Cardiac muscle cell (in vitro differentiated cells and primary cell): ENCODE results near the gene MCRIP2. TPM values are rescaled to one million over a fixed set of nuclear protein-coding genes. Genes with fewer than 3 reads are reported as not detected.
A peak's percentile ranks its signal among the peaks of the same experiment; 100 is the strongest.

Source experiments
- DNase-seq, 2 donors: peaks; one replicate each; pipeline versions ENCODE4 v3.0.0 to v3.0.0-alpha.2; 2010 to 2017; ENCODE audit warnings: low read depth in 1 of 2, low spot score in 1 of 2
- H3K27ac ChIP-seq: fragments of 200-600 bp; sonication (generic); 2 replicates; pipeline ENCODE4 v1.5.1; 2016
- H3K27me3 ChIP-seq: fragments of 200-600 bp; sonication (generic); 2 replicates; pipeline ENCODE4 v1.6.0; 2016; ENCODE audit warnings: control low read depth
- H3K36me3 ChIP-seq: fragments of 200-600 bp; sonication (generic); 2 replicates; pipeline ENCODE4 v1.5.1; 2016; ENCODE audit warnings: control low read depth
- H3K4me1 ChIP-seq: fragments of 200-600 bp; sonication (generic); 2 replicates; pipeline ENCODE4 v1.8.1; 2017; ENCODE audit warnings: low read depth, mild to moderate bottlenecking, mixed run types
- H3K4me3 ChIP-seq: fragments of 200-600 bp; sonication (generic); 2 replicates; pipeline ENCODE4 v1.5.1; 2016; ENCODE audit warnings: mild to moderate bottlenecking
- H3K9me3 ChIP-seq: fragments of 200-600 bp; sonication (generic); 2 replicates; pipeline ENCODE4 v1.5.1; 2017; ENCODE audit warnings: low read depth, mild to moderate bottlenecking, control low read depth
- polyA plus RNA-seq: library from polyadenylated mRNA; unstranded; fragments of >200 nt; fragmentation: Nextera tagmentation; extraction: Ambion mirVana; gene quantifications from 2 replicates; pipeline ENCODE4 v1.2.1, GENCODE V29; 2016
- total RNA-seq: library from RNA; depleted of rRNA; stranded (reverse); fragments of >200 nt; gene quantifications from 2 replicates; pipeline ENCODE4 v1.2.3, GENCODE V29; 2016
- TF ChIP-seq, protein P1 (sequence below): IDR thresholded peaks from 2 replicates; pipeline ENCODE4 v1.5.1; 2012; ENCODE audit warnings: low read depth, mild to moderate bottlenecking, low read length

MCRIP2 gene
- total and polyA plus RNA-seq, 2 experiments from 2014 or later = 131 to 144 TPM

- DNase-seq = no peak
- H3K9me3 ChIP-seq = no peaks in the 10 kb centered on the region
- peaks cover 9% of the 10 kb centered on the region for H3K36me3 ChIP-seq
- no peak overlapping the region for H3K27ac ChIP-seq
- H3K4me3 ChIP-seq = no peak overlapping the region
- peaks cover 28% of the 10 kb centered on the region for H3K4me1 ChIP-seq
- TF ChIP-seq, protein P1, sequence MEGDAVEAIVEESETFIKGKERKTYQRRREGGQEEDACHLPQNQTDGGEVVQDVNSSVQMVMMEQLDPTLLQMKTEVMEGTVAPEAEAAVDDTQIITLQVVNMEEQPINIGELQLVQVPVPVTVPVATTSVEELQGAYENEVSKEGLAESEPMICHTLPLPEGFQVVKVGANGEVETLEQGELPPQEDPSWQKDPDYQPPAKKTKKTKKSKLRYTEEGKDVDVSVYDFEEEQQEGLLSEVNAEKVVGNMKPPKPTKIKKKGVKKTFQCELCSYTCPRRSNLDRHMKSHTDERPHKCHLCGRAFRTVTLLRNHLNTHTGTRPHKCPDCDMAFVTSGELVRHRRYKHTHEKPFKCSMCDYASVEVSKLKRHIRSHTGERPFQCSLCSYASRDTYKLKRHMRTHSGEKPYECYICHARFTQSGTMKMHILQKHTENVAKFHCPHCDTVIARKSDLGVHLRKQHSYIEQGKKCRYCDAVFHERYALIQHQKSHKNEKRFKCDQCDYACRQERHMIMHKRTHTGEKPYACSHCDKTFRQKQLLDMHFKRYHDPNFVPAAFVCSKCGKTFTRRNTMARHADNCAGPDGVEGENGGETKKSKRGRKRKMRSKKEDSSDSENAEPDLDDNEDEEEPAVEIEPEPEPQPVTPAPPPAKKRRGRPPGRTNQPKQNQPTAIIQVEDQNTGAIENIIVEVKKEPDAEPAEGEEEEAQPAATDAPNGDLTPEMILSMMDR = no peak
- no peaks in the 10 kb centered on the region for H3K27me3 ChIP-seq
Measured at GRCh38 chr16:632486-633335, 8.9 kb upstream of the MCRIP2 start.

DNA sequence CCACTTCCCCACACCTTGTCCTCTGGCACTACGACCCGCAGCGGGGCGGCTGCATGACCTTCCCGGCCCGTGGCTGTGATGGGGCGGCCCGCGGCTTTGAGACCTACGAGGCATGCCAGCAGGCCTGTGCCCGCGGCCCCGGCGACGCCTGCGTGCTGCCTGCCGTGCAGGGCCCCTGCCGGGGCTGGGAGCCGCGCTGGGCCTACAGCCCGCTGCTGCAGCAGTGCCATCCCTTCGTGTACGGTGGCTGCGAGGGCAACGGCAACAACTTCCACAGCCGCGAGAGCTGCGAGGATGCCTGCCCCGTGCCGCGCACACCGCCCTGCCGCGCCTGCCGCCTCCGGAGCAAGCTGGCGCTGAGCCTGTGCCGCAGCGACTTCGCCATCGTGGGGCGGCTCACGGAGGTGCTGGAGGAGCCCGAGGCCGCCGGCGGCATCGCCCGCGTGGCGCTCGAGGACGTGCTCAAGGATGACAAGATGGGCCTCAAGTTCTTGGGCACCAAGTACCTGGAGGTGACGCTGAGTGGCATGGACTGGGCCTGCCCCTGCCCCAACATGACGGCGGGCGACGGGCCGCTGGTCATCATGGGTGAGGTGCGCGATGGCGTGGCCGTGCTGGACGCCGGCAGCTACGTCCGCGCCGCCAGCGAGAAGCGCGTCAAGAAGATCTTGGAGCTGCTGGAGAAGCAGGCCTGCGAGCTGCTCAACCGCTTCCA lies 8.1 kb upstream of the MCRIP2 start:
- Histone ChIP-seq H3K27me3 (no peaks in the 10 kb centered on the region), H3K27ac (no peak overlapping the region), H3K36me3 (peaks cover 9% of the 10 kb centered on the region), H3K4me1 (peaks cover 36% of the 10 kb centered on the region), H3K9me3 (no peaks in the 10 kb centered on the region), H3K4me3 (no peak overlapping the region)
- no peak for DNase-seq
- TF ChIP-seq, protein P1 = no peak

DNA sequence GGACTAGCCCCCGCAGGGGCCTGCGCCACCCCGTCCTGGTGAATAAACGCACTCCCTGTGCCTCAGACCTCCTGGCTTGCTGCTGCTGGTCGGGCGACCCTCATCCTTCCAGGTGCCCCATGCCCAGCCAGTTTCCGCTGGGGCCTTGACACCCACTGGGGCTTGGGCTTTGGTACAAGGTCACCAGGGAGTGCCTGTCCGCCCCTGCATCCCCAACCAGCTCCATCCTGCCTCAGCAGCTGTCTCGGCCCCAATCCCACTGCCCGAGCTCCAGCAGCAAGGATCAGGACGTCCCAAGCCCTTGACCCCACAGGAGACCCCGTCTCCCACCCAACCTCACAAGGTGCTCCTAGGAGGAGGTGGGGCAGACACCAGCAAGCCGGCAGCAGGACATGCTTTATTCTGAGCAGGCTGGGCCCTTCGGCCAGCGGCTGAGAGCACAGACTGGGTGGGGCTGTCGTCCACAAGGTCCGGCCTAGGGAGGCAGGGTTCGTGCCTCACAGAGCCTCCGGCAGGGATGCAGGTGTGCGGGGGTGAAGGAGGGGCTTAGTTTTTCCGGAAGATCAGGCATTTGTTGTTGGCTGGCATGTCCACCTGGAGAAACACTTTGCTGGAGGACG lies 7.5 kb upstream of the MCRIP2 start:
- Histone ChIP-seq H3K9me3 (no peaks in the 10 kb centered on the region), H3K27ac (no peak overlapping the region), H3K27me3 (no peaks in the 10 kb centered on the region), H3K4me3 (no peak overlapping the region), H3K36me3 (peaks cover 9% of the 10 kb centered on the region), H3K4me1 (peaks cover 35% of the 10 kb centered on the region)
- DNase-seq = no peak
- TF ChIP-seq, protein P1 = no peak

GRCh38 chr16:634996-635395 lies 6.6 kb upstream of the MCRIP2 start:
- Histone ChIP-seq H3K36me3 (peaks cover 9% of the 10 kb centered on the region), H3K4me1 (peaks cover 27% of the 10 kb centered on the region), H3K27ac (no peak overlapping the region), H3K4me3 (no peak overlapping the region), H3K27me3 (no peaks in the 10 kb centered on the region), H3K9me3 (no peaks in the 10 kb centered on the region)
- TF ChIP-seq, protein P1 = no peak
- DNase-seq = no peak

DNA sequence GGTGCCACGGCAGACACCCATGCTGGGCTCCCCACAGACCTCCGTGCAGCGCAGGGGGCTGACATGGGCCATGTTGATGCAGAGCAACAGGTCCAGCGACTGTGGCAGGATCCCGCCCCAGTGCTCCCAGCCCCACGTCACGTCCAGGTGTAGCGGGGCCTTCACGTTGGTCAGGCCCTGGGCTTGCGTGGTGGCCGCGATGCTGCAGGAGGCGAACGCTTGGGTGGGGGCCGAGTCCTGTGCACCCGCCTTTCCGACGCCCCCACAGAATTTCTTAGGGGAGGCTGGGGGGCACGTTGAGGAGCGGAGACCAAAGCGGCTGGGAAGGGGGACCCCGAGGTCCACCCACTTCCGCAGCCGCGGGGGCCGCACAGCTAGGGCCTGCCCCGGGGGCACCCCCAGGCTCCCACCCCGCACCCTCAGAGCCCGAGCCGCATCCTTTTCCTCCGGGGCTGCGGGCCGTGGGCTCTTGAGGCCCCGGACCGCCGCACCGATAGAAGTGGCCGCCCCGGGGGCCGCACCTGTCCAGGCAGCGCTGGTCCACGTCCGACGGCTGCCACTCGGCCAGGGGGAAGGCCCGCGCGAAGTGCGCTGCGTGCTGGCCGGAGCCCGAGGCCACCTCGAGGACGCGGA lies 5.9 kb upstream of the MCRIP2 start:
- no peak overlapping the region for H3K27ac ChIP-seq
- DNase-seq = no peak
- TF ChIP-seq, protein P1 = no peak
- H3K4me3 ChIP-seq = peak overlapping the region; percentile 83
- peaks cover 9% of the 10 kb centered on the region for H3K36me3 ChIP-seq
- no peaks in the 10 kb centered on the region for H3K27me3 ChIP-seq
- H3K9me3 ChIP-seq = no peaks in the 10 kb centered on the region
- H3K4me1 ChIP-seq = peaks cover 21% of the 10 kb centered on the region
